Mesenchymal stem cell (in vitro differentiated cells and primary cell): ENCODE results near the gene LRRIQ1.

ENCODE experiments used
- DNase-seq: peaks from one replicate; pipeline ENCODE4 v3.0.0-alpha.2; 2013
- H2AFZ ChIP-seq: one replicate; pipeline ENCODE4 v1.6.1; 2013; ENCODE audit warnings: low read depth, mild to moderate bottlenecking, control low read depth, inconsistent platforms, low read length, moderate library complexity
- H2AK5ac ChIP-seq: 2 replicates; pipeline ENCODE4 v1.6.1; 2013; ENCODE audit warnings: low read length, moderate library complexity, mild to moderate bottlenecking, inconsistent platforms; ENCODE audit not compliant: severe bottlenecking
- H2BK120ac ChIP-seq: one replicate; pipeline ENCODE4 v1.6.1; 2013; ENCODE audit warnings: low read depth, mild to moderate bottlenecking, inconsistent platforms, low read length, moderate library complexity
- H2BK12ac ChIP-seq, 2 experiments: one replicate each; pipeline ENCODE4 v1.6.1; 2013; ENCODE audit warnings: inconsistent platforms in 2 of 2, low read length in 2 of 2, mild to moderate bottlenecking in 2 of 2, moderate library complexity in 2 of 2, control low read depth in 1 of 2
- H2BK15ac ChIP-seq: one replicate; pipeline ENCODE4 v1.6.1; 2013; ENCODE audit warnings: mild to moderate bottlenecking, low read depth, inconsistent platforms; ENCODE audit not compliant: poor library complexity, severe bottlenecking
- H2BK5ac ChIP-seq: 2 replicates; pipeline ENCODE4 v1.6.1; 2013; ENCODE audit warnings: low read depth, mild to moderate bottlenecking, low read length, control low read depth, inconsistent platforms; ENCODE audit not compliant: poor library complexity, severe bottlenecking
- H3K14ac ChIP-seq, 2 experiments: one replicate each; pipeline ENCODE4 v1.6.1; 2013; ENCODE audit warnings: inconsistent platforms in 2 of 2, low read length in 2 of 2, control low read depth in 1 of 2, mild to moderate bottlenecking in 1 of 2, moderate library complexity in 1 of 2
- H3K18ac ChIP-seq, 2 experiments: one replicate each; pipeline ENCODE4 v1.6.1; 2013; ENCODE audit warnings: inconsistent platforms in 2 of 2, low read length in 2 of 2, control low read depth in 1 of 2, low read depth in 1 of 2, mild to moderate bottlenecking in 1 of 2
- H3K23ac ChIP-seq, 2 experiments: one replicate each; pipeline ENCODE4 v1.6.1; 2013; ENCODE audit warnings: inconsistent platforms in 2 of 2, low read length in 2 of 2, mild to moderate bottlenecking in 2 of 2, moderate library complexity in 2 of 2, control low read depth in 1 of 2
- H3K27ac ChIP-seq: 2 replicates; pipeline ENCODE4 v1.5.1; 2013; ENCODE audit warnings: mild to moderate bottlenecking, moderate library complexity, low read length, control low read depth, inconsistent platforms; ENCODE audit not compliant: poor library complexity, severe bottlenecking
- H3K27me3 ChIP-seq, 2 experiments: 2 replicates each; pipeline versions ENCODE4 v1.6.1 to v1.7.0; 2013; ENCODE audit warnings: low read length in 2 of 2, mild to moderate bottlenecking in 2 of 2, moderate library complexity in 2 of 2, control low read depth in 1 of 2, inconsistent platforms in 1 of 2; ENCODE audit not compliant: control insufficient read depth in 1 of 2, insufficient read depth in 1 of 2
- H3K36me3 ChIP-seq, 2 experiments: 2 replicates each; pipeline versions ENCODE4 v1.6.1 to v1.7.0; 2013; ENCODE audit warnings: low read length in 2 of 2, control low read depth in 1 of 2, inconsistent platforms in 1 of 2, low read depth in 1 of 2, mild to moderate bottlenecking in 1 of 2; ENCODE audit not compliant: insufficient read depth in 2 of 2, control insufficient read depth in 1 of 2
- H3K4ac ChIP-seq, 2 experiments: one replicate each; pipeline ENCODE4 v1.6.1; 2013; ENCODE audit warnings: inconsistent platforms in 2 of 2, low read length in 2 of 2, mild to moderate bottlenecking in 2 of 2, moderate library complexity in 2 of 2, control low read depth in 1 of 2, low read depth in 1 of 2
- H3K4me1 ChIP-seq: 2 replicates; pipeline ENCODE4 v1.6.1; 2013; ENCODE audit warnings: low read depth, low read length, control low read depth; ENCODE audit not compliant: control insufficient read depth, insufficient read depth
- H3K4me2 ChIP-seq: 2 replicates; pipeline ENCODE4 v1.6.1; 2013; ENCODE audit warnings: low read length, mild to moderate bottlenecking, inconsistent platforms; ENCODE audit not compliant: poor library complexity, severe bottlenecking
- H3K4me3 ChIP-seq, 2 experiments: 2 replicates each; pipeline versions ENCODE4 v1.5.1 to v1.7.0; 2013; ENCODE audit warnings: low read length in 2 of 2, mild to moderate bottlenecking in 2 of 2, control low read depth in 1 of 2, low read depth in 1 of 2; ENCODE audit not compliant: insufficient read depth in 1 of 2
- H3K79me1 ChIP-seq: replicated peaks from 2 replicates; pipeline ENCODE4 v1.6.1; 2013; ENCODE audit warnings: mild to moderate bottlenecking, control low read depth, low read length, inconsistent platforms; ENCODE audit not compliant: poor library complexity, severe bottlenecking
- H3K9ac ChIP-seq: 2 replicates; pipeline ENCODE4 v1.7.0; 2013; ENCODE audit warnings: mild to moderate bottlenecking, low read length, moderate library complexity
- H3K9me3 ChIP-seq: 2 replicates; pipeline ENCODE4 v1.7.0; 2013; ENCODE audit warnings: mild to moderate bottlenecking, low read length; ENCODE audit not compliant: control insufficient read depth
- H4K8ac ChIP-seq: one replicate; pipeline ENCODE4 v1.6.1; 2013; ENCODE audit warnings: inconsistent platforms, mild to moderate bottlenecking, low read length, moderate library complexity
- H4K91ac ChIP-seq: one replicate; pipeline ENCODE4 v1.6.1; 2013; ENCODE audit warnings: mild to moderate bottlenecking, low read length, inconsistent platforms
- WGBS: methylation state at CpG from one replicate; pipeline ENCODE4 v1.1.7; 2013; ENCODE audit warnings: mixed read lengths; 5-methylcytosine and 5-hydroxymethylcytosine counted together

Gene LRRIQ1

GRCh38 chr12:85163752-85164321, 127.7 kb downstream of the LRRIQ1 start:
- no peak overlapping the region for H3K4me3 ChIP-seq
- no peak overlapping the region for H2AFZ ChIP-seq
- no peak overlapping the region for H2BK5ac ChIP-seq
- no peak overlapping the region for H3K23ac ChIP-seq
- no peak overlapping the region for H3K27ac ChIP-seq
- WGBS, result 60% methylated on average over 1 of the region's 1 CpG
- H3K4ac ChIP-seq, result no peak overlapping the region
- H4K91ac ChIP-seq, result no peak overlapping the region
- no peak overlapping the region for H2BK120ac ChIP-seq
- no peak for DNase-seq
- H3K79me1 ChIP-seq, result no peaks in the 10 kb centered on the region
- H2BK12ac ChIP-seq, result no peak overlapping the region
- no peak overlapping the region for H3K14ac ChIP-seq
- H3K9ac ChIP-seq, result no peak overlapping the region
- no peaks in the 10 kb centered on the region for H3K9me3 ChIP-seq
- H3K27me3 ChIP-seq, result no peaks in the 10 kb centered on the region
- no peak overlapping the region for H3K4me2 ChIP-seq
- no peak overlapping the region for H2BK15ac ChIP-seq
- no peak overlapping the region for H4K8ac ChIP-seq
- H3K4me1 ChIP-seq, result no peaks in the 10 kb centered on the region
- no peak overlapping the region for H3K18ac ChIP-seq
- no peak overlapping the region for H2AK5ac ChIP-seq
- H3K36me3 ChIP-seq, result no peaks in the 10 kb centered on the region

- H3K27ac ChIP-seq, result peak overlapping the region; percentile 3
- H3K9ac ChIP-seq, result no peak overlapping the region
- H2AFZ ChIP-seq, result no peak overlapping the region
- no peak overlapping the region for H2BK15ac ChIP-seq
- no peak overlapping the region for H4K91ac ChIP-seq
- peak; percentile 27 for DNase-seq
- H3K4me1 ChIP-seq, result no peaks in the 10 kb centered on the region
- WGBS, result 58% methylated on average over 2 of the region's 2 CpGs
- no peak overlapping the region for H2AK5ac ChIP-seq
- H3K18ac ChIP-seq, result no peak overlapping the region
- H2BK5ac ChIP-seq, result no peak overlapping the region
- no peaks in the 10 kb centered on the region for H3K79me1 ChIP-seq
- no peaks in the 10 kb centered on the region for H3K36me3 ChIP-seq
- no peak overlapping the region for H2BK12ac ChIP-seq
- H3K27me3 ChIP-seq, result no peaks in the 10 kb centered on the region
- no peak overlapping the region for H2BK120ac ChIP-seq
- H4K8ac ChIP-seq, result no peak overlapping the region
- H3K4me2 ChIP-seq, result no peak overlapping the region
- H3K4ac ChIP-seq, result no peak overlapping the region
- H3K4me3 ChIP-seq, result no peak overlapping the region
- H3K14ac ChIP-seq, result no peak overlapping the region
- H3K9me3 ChIP-seq, result no peaks in the 10 kb centered on the region
- H3K23ac ChIP-seq, result no peak overlapping the region
These were observed 143.6 kb downstream of the LRRIQ1 start for GRCh38 chr12:85179680-85180270.

DNA sequence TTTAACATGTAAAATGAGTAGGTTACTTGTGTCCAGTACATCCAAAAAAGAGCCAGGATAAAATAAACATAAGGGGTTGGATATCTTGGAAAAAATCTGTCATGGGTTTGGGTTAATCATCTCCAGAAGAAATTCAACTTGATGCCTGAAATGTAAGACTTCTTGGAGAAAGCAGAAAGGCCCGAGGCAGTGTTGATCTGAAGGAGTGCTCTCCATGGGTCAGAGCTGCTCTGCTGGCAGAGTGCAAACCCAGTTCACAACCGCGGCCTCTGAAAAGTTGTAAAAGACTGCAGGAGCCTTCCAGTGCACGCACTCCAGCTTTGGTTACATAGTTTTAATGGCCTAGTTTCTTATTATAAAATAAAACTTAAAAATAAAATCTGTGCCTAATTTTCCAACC, 146.5 kb downstream of the LRRIQ1 start:
- H3K4me2 ChIP-seq, result no peak overlapping the region
- DNase-seq, result no peak

GRCh38 chr12:85183855-85184254, 147.7 kb downstream of the LRRIQ1 start:
- H4K8ac ChIP-seq, result no peak overlapping the region
- no peak overlapping the region for H3K18ac ChIP-seq
- no peak overlapping the region for H3K4me3 ChIP-seq
- H3K9me3 ChIP-seq, result no peaks in the 10 kb centered on the region
- no peak overlapping the region for H3K27ac ChIP-seq
- H3K36me3 ChIP-seq, result no peaks in the 10 kb centered on the region
- H3K79me1 ChIP-seq, result no peaks in the 10 kb centered on the region
- no peak overlapping the region for H2AFZ ChIP-seq
- no peak overlapping the region for H3K14ac ChIP-seq
- WGBS, result no CpG with 5 or more reads among the region's 2 CpGs
- H3K23ac ChIP-seq, result no peak overlapping the region
- H2AK5ac ChIP-seq, result no peak overlapping the region
- H3K4me2 ChIP-seq, result no peak overlapping the region
- H2BK12ac ChIP-seq, result no peak overlapping the region
- no peak overlapping the region for H2BK5ac ChIP-seq
- no peaks in the 10 kb centered on the region for H3K4me1 ChIP-seq
- no peak overlapping the region for H2BK15ac ChIP-seq
- H3K9ac ChIP-seq, result no peak overlapping the region
- H3K4ac ChIP-seq, result no peak overlapping the region
- no peak overlapping the region for H4K91ac ChIP-seq
- no peak overlapping the region for H2BK120ac ChIP-seq
- no peak for DNase-seq
- H3K27me3 ChIP-seq, result no peaks in the 10 kb centered on the region

More for the DNA sequence above, 146.5 kb downstream of the LRRIQ1 start:
- Histone ChIP-seq H3K27me3 (no peaks in the 10 kb centered on the region), H3K23ac (no peak overlapping the region), H3K18ac (no peak overlapping the region), H2AFZ (no peak overlapping the region), H3K9me3 (no peaks in the 10 kb centered on the region), H2BK15ac (no peak overlapping the region), H3K36me3 (no peaks in the 10 kb centered on the region), H2BK12ac (no peak overlapping the region), H3K27ac (peak overlapping the region; percentile 65), H3K14ac (no peak overlapping the region), H4K91ac (no peak overlapping the region), H3K79me1 (no peaks in the 10 kb centered on the region), H2BK5ac (no peak overlapping the region), H3K4ac (no peak overlapping the region), H2AK5ac (no peak overlapping the region), H2BK120ac (no peak overlapping the region), H3K4me3 (no peak overlapping the region), H4K8ac (no peak overlapping the region), H3K4me1 (no peaks in the 10 kb centered on the region), H3K9ac (no peak overlapping the region)
- WGBS, result 95% methylated on average over 3 of the region's 4 CpGs
